HepG2 (cell line): Measurements from ENCODE around the gene RASSF6. TPM values are rescaled to one million over a fixed set of nuclear protein-coding genes. Genes with fewer than 3 reads are reported as not detected.

ENCODE experiments used
- BCL6 ChIP-seq: IDR thresholded peaks from 2 replicates; pipeline ENCODE4 v1.6.1; 2016; ENCODE audit warnings: missing genetic modification reagents, missing compliant biosample characterization
- BCLAF1 ChIP-seq: fragments of 450-650 bp; IDR thresholded peaks from 2 replicates; pipeline ENCODE4 v1.6.1; 2017; ENCODE audit warnings: mild to moderate bottlenecking
- BHLHE40 ChIP-seq: IDR thresholded peaks from 2 replicates; pipeline ENCODE4 v1.6.1; 2011; ENCODE audit warnings: low read length, improper control_type of control experiment
- KLF6 ChIP-seq: IDR thresholded peaks from 2 replicates; pipeline ENCODE4 v1.8.0; 2016; ENCODE audit warnings: missing biosample characterization, missing genetic modification reagents
- SP1 ChIP-seq, 2 experiments: fragments of 450-650 bp in 1 of 2; sonication (generic) in 1 of 2; formaldehyde crosslinking in 1 of 2; IDR thresholded peaks; 2 replicates each; pipeline versions ENCODE4 v1.4.0 to v1.6.1; 2016 to 2020; ENCODE audit warnings: missing genetic modification reagents in 1 of 2
- TBX3 ChIP-seq: fragments of 450-650 bp; IDR thresholded peaks from 2 replicates; pipeline ENCODE4 v1.6.1; 2017; ENCODE audit warnings: antibody characterized with exemption, mild to moderate bottlenecking, inconsistent platforms, borderline replicate concordance
- ZNF329 ChIP-seq: sonication (generic); formaldehyde crosslinking; IDR thresholded peaks from 2 replicates; pipeline ENCODE4 v1.9.0; 2021; ENCODE audit warnings: low read depth, mild to moderate bottlenecking, missing genetic modification reagents
- ZNF567 ChIP-seq: sonication (generic); formaldehyde crosslinking; IDR thresholded peaks from 2 replicates; pipeline ENCODE4 v1.8.1; 2023; ENCODE audit warnings: mild to moderate bottlenecking, missing genetic modification reagents, borderline replicate concordance
- ZNF891 ChIP-seq: sonication (generic); formaldehyde crosslinking; IDR thresholded peaks from 2 replicates; pipeline ENCODE4 v1.5.0; 2020; ENCODE audit warnings: mild to moderate bottlenecking, missing genetic modification reagents
- polyA plus RNA-seq, 8 experiments: library from polyadenylated mRNA; depleted of rRNA in 3 of 8; stranded (reverse) in 7 of 8; unstranded in 1 of 8; fragments of >200 nt; fragmentation: Illumina TruSeq in 4 of 8; extraction: Trizol in 4 of 8; gene quantifications; 2 replicates each; pipeline versions ENCODE4 v1.2.1 to v1.2.3, GENCODE V29; 2011 to 2016; ENCODE audit warnings: low read depth in 4 of 8, missing spikeins in 1 of 8, mixed read lengths in 1 of 8; ENCODE audit not compliant: insufficient read depth in 1 of 8
- total RNA-seq, 5 experiments: library from RNA; depleted of rRNA; stranded (reverse); fragments of >200 nt; fragmentation: Illumina TruSeq; extraction: Trizol; gene quantifications; 2 replicates each; pipeline ENCODE4 v1.2.3, GENCODE V29; 2016; ENCODE audit warnings: low read depth in 1 of 5
- TF ChIP-seq, protein P1 (sequence below): sonication (generic); formaldehyde crosslinking; IDR thresholded peaks from 2 replicates; pipeline ENCODE4 v1.5.0; 2020; ENCODE audit warnings: mild to moderate bottlenecking, missing genetic modification reagents, borderline replicate concordance
- TF ChIP-seq, protein P2 (sequence below): sonication (generic); formaldehyde crosslinking; IDR thresholded peaks from 2 replicates; pipeline ENCODE4 v1.5.0; 2020; ENCODE audit warnings: mild to moderate bottlenecking, missing genetic modification reagents

The RASSF6 gene
- total and polyA plus RNA-seq, 2 of the 13 experiments (the other 11 are each of a cell fraction or from before 2014, with no cell fraction given): 0.03 to 0.11 TPM

GRCh38 chr4:73608689-73609594 lies 11.3 kb downstream of the RASSF6 start (continued):
- TF ChIP-seq SP1 (IDR thresholded peaks at IDR 0.05) (no peak), SP1 (CRISPR knock-in tag; IDR thresholded peaks at IDR 0.05) (no peak), BCL6 (CRISPR knock-in tag) (peak; percentile 49), TBX3 (no peak), ZNF891 (CRISPR knock-in tag) (no peak), ZNF567 (CRISPR knock-in tag) (no peak), BHLHE40 (no peak), ZNF329 (CRISPR knock-in tag) (no peak), KLF6 (no peak), BCLAF1 (no peak)
- TF ChIP-seq, protein P1, sequence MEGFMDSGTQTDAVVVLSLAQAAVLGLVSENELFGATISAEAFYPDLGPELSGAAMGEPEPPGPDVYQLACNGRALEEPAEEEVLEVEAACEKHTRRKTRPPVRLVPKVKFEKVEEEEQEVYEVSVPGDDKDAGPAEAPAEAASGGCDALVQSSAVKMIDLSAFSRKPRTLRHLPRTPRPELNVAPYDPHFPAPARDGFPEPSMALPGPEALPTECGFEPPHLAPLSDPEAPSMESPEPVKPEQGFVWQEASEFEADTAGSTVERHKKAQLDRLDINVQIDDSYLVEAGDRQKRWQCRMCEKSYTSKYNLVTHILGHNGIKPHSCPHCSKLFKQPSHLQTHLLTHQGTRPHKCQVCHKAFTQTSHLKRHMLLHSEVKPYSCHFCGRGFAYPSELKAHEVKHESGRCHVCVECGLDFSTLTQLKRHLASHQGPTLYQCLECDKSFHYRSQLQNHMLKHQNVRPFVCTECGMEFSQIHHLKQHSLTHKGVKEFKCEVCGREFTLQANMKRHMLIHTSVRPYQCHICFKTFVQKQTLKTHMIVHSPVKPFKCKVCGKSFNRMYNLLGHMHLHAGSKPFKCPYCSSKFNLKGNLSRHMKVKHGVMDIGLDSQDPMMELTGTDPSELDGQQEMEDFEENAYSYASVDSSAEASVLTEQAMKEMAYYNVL: no peak
- TF ChIP-seq, protein P2, sequence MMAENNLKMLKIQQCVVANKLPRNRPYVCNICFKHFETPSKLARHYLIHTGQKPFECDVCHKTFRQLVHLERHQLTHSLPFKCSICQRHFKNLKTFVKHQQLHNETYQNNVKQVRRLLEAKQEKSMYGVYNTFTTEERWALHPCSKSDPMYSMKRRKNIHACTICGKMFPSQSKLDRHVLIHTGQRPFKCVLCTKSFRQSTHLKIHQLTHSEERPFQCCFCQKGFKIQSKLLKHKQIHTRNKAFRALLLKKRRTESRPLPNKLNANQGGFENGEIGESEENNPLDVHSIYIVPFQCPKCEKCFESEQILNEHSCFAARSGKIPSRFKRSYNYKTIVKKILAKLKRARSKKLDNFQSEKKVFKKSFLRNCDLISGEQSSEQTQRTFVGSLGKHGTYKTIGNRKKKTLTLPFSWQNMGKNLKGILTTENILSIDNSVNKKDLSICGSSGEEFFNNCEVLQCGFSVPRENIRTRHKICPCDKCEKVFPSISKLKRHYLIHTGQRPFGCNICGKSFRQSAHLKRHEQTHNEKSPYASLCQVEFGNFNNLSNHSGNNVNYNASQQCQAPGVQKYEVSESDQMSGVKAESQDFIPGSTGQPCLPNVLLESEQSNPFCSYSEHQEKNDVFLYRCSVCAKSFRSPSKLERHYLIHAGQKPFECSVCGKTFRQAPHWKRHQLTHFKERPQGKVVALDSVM (CRISPR knock-in tag): no peak
